Fibroblast of lung (primary cell): ENCODE results near the gene GIPC3. TPM values are rescaled to one million over a fixed set of nuclear protein-coding genes. Genes with fewer than 3 reads are reported as not detected.

Source experiments
- DNase-seq, 2 donors: peaks; one replicate each; pipeline versions ENCODE4 v3.0.0 to v3.0.0-alpha.2; 2010; ENCODE audit warnings: low read depth in 2 of 2
- H2AFZ ChIP-seq: 2 replicates; pipeline ENCODE4 v1.5.1; 2012; ENCODE audit warnings: low read length, control low read depth, inconsistent platforms
- H3K27ac ChIP-seq: 2 replicates; pipeline ENCODE4 v1.5.1; 2011; ENCODE audit warnings: low read length, control low read depth; ENCODE audit not compliant: insufficient read depth
- H3K27me3 ChIP-seq: 2 replicates; pipeline ENCODE4 v1.5.1; 2011; ENCODE audit warnings: mild to moderate bottlenecking, low read length; ENCODE audit not compliant: control insufficient read depth, insufficient read depth
- H3K36me3 ChIP-seq: 2 replicates; pipeline ENCODE4 v1.5.1; 2011; ENCODE audit warnings: low read length; ENCODE audit not compliant: control insufficient read depth, insufficient read depth
- H3K4me1 ChIP-seq: 2 replicates; pipeline ENCODE4 v1.5.1; 2011; ENCODE audit warnings: low read length; ENCODE audit not compliant: control insufficient read depth, insufficient read depth; ENCODE audit errors: extremely low read depth
- H3K4me2 ChIP-seq: 2 replicates; pipeline ENCODE4 v1.5.1; 2011; ENCODE audit warnings: low read length, control low read depth; ENCODE audit not compliant: insufficient read depth; ENCODE audit errors: extremely low read depth
- H3K4me3 ChIP-seq, 4 experiments: fragments of 200-600 bp in 1 of 4; sonication (generic) in 1 of 4; replicated peaks in 1 of 4; 2 replicates each; pipeline ENCODE4 v1.5.1; 2011 to 2016; ENCODE audit warnings: low read length in 4 of 4, low read depth in 3 of 4, mild to moderate bottlenecking in 3 of 4, control low read depth in 2 of 4, inconsistent platforms in 1 of 4, mixed read lengths in 1 of 4; ENCODE audit not compliant: insufficient read depth in 1 of 4; ENCODE audit errors: control extremely low read depth in 1 of 4
- H3K79me2 ChIP-seq: 2 replicates; pipeline ENCODE4 v1.5.1; 2012; ENCODE audit warnings: mild to moderate bottlenecking, low read length, inconsistent platforms; ENCODE audit not compliant: control insufficient read depth, insufficient read depth
- H3K9ac ChIP-seq: 2 replicates; pipeline ENCODE4 v1.5.1; 2011; ENCODE audit warnings: mild to moderate bottlenecking, low read length, control low read depth; ENCODE audit not compliant: insufficient read depth
- H3K9me3 ChIP-seq: 2 replicates; pipeline ENCODE4 v1.5.1; 2012; ENCODE audit warnings: low read depth, low read length; ENCODE audit not compliant: control insufficient read depth, insufficient read depth
- H4K20me1 ChIP-seq: 2 replicates; pipeline ENCODE4 v1.5.1; 2011; ENCODE audit warnings: low read length; ENCODE audit not compliant: control insufficient read depth, insufficient read depth; ENCODE audit errors: extremely low read depth
- EZH2 ChIP-seq: IDR thresholded peaks from 2 replicates; pipeline ENCODE4 v1.5.1; 2012; ENCODE audit warnings: low read length, control low read depth, mild to moderate bottlenecking; ENCODE audit errors: missing control alignments
- polyA plus RNA-seq, 2 donors: library from polyadenylated mRNA; depleted of rRNA in 1 of 2; stranded (reverse) in 1 of 2; unstranded in 1 of 2; fragments of >200 nt; gene quantifications; 2 replicates each; pipeline ENCODE4 v1.2.1, GENCODE V29; 2011 to 2012; ENCODE audit warnings: missing spikeins in 1 of 2
- total RNA-seq: library from RNA; depleted of rRNA; stranded (reverse); fragments of >200 nt; gene quantifications from 2 replicates; pipeline ENCODE4 v1.2.1, GENCODE V29; 2014
- TF ChIP-seq, protein P1 (sequence below), 2 donors: IDR thresholded peaks in 1 of 2; conservative IDR thresholded peaks in 1 of 2; 1 replicate in 1 of 2; 2 replicates in 1 of 2; pipeline ENCODE4 v1.5.1; 2011 to 2012; ENCODE audit warnings: low read length in 2 of 2, control low read depth in 1 of 2, inconsistent platforms in 1 of 2, low read depth in 1 of 2, mild to moderate bottlenecking in 1 of 2

The GIPC3 gene
- total and polyA plus RNA-seq, 2 donors (not counting 1 experiment from before 2014, with no cell fraction given), result under 0.01 to 0.60 TPM

DNA sequence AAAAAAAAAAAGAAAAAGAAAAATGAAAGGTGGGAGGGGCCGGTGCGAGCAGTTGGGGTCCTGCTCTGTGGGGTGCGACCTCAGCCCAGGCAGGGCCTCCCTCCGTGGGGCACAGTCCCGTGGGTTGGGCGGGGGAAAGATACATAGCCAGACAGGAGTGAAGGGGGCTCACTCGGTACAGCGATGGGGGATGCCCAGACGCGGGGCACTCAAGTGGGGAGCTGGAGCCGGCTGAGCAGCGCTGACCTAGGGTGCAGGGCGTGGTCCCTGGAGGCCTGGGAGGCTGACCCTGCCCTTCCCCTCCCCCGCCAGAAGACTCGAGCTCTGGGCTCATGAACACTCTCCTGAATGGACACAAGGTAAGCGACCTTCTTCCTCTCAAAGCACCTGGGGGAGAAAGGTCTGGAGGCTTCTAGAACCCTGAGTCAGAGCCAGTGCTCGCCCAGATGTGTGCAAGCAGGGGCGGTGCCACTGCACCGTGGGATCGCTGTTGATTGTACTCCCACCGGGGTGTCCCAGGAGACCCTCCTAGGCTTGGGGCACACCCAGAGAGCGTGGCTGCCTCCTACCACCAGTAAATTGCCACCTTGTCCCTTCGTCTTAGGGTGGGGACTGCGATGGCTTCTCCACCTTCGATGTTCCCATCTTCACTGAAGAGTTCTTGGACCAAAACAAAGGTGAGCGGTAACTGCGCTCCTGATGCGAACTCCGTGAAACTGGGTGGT, 9.2 kb upstream of the GIPC3 start:
- Histone ChIP-seq H3K36me3 (peaks cover 10% of the 10 kb centered on the region), H3K4me1 (peaks cover 8% of the 10 kb centered on the region), H3K4me2 (no peak overlapping the region), H3K79me2 (no peaks in the 10 kb centered on the region), H3K27me3 (no peaks in the 10 kb centered on the region), H4K20me1 (no peaks in the 10 kb centered on the region), H2AFZ (no peak overlapping the region), H3K27ac (no peak overlapping the region), H3K9me3 (no peaks in the 10 kb centered on the region), H3K9ac (no peak overlapping the region), H3K4me3 (peak overlapping the region in 1 of 4 experiments; percentile 30)
- no peak for TF ChIP-seq EZH2
- TF ChIP-seq, protein P1, sequence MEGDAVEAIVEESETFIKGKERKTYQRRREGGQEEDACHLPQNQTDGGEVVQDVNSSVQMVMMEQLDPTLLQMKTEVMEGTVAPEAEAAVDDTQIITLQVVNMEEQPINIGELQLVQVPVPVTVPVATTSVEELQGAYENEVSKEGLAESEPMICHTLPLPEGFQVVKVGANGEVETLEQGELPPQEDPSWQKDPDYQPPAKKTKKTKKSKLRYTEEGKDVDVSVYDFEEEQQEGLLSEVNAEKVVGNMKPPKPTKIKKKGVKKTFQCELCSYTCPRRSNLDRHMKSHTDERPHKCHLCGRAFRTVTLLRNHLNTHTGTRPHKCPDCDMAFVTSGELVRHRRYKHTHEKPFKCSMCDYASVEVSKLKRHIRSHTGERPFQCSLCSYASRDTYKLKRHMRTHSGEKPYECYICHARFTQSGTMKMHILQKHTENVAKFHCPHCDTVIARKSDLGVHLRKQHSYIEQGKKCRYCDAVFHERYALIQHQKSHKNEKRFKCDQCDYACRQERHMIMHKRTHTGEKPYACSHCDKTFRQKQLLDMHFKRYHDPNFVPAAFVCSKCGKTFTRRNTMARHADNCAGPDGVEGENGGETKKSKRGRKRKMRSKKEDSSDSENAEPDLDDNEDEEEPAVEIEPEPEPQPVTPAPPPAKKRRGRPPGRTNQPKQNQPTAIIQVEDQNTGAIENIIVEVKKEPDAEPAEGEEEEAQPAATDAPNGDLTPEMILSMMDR (conservative IDR thresholded peaks at IDR 0.05 in 1 of 2, IDR thresholded peaks at IDR 0.05 in 1 of 2; ENCODE audit: low read depth in 1 of 2, low read length in 2 of 2), result no peak
- no peak for DNase-seq

DNA sequence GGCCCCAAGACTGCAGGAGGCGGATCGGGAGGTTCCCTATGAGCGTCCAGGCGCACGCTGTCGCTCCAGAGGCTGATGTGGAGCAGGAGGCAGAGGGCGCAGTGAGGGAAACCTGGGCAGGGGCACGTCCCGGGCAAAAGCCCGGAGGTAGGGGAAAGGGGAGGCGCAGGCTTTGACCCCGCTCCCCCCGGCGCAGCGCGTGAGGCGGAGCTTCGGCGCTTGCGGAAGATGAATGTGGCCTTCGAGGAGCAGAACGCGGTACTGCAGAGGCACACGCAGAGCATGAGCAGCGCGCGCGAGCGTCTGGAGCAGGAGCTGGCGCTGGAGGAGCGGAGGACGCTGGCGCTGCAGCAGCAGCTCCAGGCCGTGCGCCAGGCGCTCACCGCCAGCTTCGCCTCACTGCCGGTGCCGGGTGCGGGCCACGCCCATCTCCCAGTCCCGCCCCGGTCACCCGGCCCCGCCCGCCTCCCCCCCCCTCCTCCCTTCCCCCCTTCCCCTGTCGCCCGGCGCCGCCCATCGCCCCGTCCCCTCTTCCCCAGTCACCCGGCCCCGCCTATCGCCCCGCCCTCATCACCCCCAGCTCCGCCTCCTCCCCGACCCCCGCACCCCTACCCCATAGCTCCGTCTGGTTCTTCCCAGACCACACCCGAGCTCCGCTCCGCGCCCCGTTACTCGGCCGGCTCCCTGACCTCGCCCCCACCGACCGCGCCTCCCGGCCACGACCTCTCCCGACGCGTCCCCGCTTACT, 8.4 kb upstream of the GIPC3 start:
- Histone ChIP-seq H3K9me3 (no peaks in the 10 kb centered on the region), H3K36me3 (peaks cover 10% of the 10 kb centered on the region), H3K27me3 (no peaks in the 10 kb centered on the region), H3K4me2 (peak overlapping the region; percentile 1), H3K79me2 (no peaks in the 10 kb centered on the region), H3K4me3 (peak overlapping the region in 1 of 4 experiments; percentile 30), H3K4me1 (peaks cover 8% of the 10 kb centered on the region), H2AFZ (peak overlapping the region; percentile 13), H3K9ac (no peak overlapping the region), H4K20me1 (no peaks in the 10 kb centered on the region), H3K27ac (no peak overlapping the region)
- no peak for TF ChIP-seq EZH2
- TF ChIP-seq, protein P1 (conservative IDR thresholded peaks at IDR 0.05 in 1 of 2, IDR thresholded peaks at IDR 0.05 in 1 of 2; ENCODE audit: low read depth in 1 of 2, low read length in 2 of 2), result no peak
- DNase-seq, result peak; percentile 71 to 85

DNA sequence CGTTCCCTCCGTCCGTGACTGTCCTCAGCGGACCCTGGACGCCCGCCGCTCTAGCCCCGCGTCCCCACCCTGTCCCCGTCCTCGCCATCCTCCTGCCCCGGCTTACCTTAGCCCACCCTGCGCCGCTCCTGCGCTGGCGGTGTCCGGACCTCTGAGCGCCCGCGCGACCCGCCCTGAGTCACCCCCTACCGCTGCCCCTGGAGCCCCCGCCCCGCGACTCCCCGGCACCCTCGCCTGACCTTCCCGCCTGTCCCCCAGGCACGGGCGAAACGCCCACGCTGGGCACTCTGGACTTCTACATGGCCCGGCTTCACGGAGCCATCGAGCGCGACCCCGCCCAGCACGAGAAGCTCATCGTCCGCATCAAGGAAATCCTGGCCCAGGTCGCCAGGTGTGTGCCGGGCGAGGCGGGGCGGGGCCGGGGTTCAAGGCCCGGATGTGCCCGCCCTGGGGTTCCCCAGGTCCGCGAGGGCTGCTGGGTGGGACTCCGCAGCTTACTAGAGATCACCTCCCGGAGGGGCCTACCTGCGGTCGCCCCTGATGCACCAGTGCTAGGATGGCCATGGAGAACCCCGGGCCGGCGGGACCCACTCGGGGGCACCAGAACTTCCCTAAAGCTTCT, 7.4 kb upstream of the GIPC3 start:
- TF ChIP-seq, protein P1 (conservative IDR thresholded peaks at IDR 0.05 in 1 of 2, IDR thresholded peaks at IDR 0.05 in 1 of 2; ENCODE audit: low read depth in 1 of 2, low read length in 2 of 2), result no peak
- no peak for TF ChIP-seq EZH2
- peaks cover 10% of the 10 kb centered on the region for H3K36me3 ChIP-seq
- no peaks in the 10 kb centered on the region for H3K79me2 ChIP-seq
- no peaks in the 10 kb centered on the region for H3K9me3 ChIP-seq
- no peak overlapping the region for H3K9ac ChIP-seq
- H3K4me1 ChIP-seq, result peaks cover 8% of the 10 kb centered on the region
- no peak for DNase-seq
- H4K20me1 ChIP-seq, result no peaks in the 10 kb centered on the region
- no peak overlapping the region for H3K27ac ChIP-seq
- H3K4me2 ChIP-seq, result no peak overlapping the region
- H3K27me3 ChIP-seq, result no peaks in the 10 kb centered on the region
- H3K4me3 ChIP-seq, result no peak overlapping the region
- H2AFZ ChIP-seq, result no peak overlapping the region
